ENCODE results near the gene ZCCHC17.

ZCCHC17 gene

DNA sequence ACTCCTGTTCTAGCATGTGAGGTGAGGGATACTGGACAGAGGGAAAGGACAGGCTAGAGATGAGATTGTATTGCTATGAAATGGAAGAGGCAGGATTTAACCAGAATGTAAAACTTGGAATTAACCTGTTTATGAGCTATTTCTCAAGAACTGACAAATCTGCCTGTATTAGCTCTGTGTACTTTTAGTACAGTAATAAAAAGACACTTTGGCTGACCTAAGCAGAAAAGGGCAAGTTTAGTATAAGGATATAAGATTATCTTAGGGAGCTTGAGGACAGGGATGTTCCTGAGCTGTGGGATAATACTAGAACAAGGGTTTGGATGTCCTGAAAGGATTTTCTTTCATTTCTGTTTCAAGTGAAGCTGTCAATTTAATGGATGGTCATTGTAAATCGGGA lies 11.2 kb downstream of the ZCCHC17 start:
- H3K4me1 ChIP-seq (ENCODE audit: control insufficient read depth in 1 of 2, insufficient read depth in 2 of 2, low read length in 2 of 2) = no peaks in the 10 kb centered on the region
- H3K4me3 ChIP-seq (ENCODE audit: low read depth in 1 of 2, low read length in 2 of 2) = no peak overlapping the region
- no peaks in the 10 kb centered on the region for H3K9me3 ChIP-seq (ENCODE audit: control insufficient read depth in 1 of 2, low read length in 2 of 2)
- no peak overlapping the region for H3K27ac ChIP-seq (ENCODE audit: low read length)
- no peaks in the 10 kb centered on the region for H3K27me3 ChIP-seq (ENCODE audit: low read depth, low read length)
- H3K36me3 ChIP-seq (ENCODE audit: control insufficient read depth in 1 of 2, insufficient read depth in 2 of 2, low read length in 2 of 2) = peaks cover 21 to 31% of the 10 kb centered on the region in 2 donors

DNA sequence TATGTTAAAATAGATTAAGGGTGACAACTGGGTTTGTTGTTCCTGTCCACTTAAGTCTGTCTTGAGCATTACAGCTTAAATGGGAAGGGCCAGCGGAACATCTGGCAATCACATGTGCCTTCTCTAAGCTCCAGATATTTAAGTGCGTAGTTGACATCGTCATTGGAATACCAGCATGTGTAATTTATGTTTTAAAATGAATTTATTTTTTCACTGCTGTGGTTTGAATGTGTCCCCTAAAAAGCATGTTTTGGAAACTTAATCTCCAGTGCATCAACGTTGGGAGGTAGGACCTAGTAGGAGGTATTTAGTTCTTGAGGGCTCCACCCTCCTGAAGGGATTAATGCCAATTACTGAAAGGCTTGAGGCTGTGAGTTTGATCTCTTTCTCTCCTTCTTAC lies 13.4 kb downstream of the ZCCHC17 start:
- peaks cover 34 to 50% of the 10 kb centered on the region in 2 donors for H3K36me3 ChIP-seq (ENCODE audit: control insufficient read depth in 1 of 2, insufficient read depth in 2 of 2, low read length in 2 of 2)

DNA sequence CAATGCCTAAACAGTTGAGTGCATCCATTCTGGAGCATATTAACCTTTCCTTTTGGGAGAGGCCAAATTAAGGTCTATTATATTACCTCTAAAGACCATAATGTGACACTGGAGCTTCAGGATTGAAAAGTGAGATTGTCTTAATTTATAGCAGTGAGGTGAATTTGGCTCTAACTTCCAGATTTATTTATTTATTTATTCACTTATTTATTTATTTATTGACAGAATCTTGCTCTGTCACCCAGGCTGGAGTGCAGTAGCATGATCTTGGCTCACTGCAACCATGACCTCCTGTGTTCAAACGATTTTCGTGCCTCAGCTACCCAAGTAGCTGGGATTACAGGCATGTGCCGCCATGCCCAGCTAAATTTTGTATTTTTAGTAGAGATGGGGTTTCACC lies 19.1 kb downstream of the ZCCHC17 start:
- no peak overlapping the region for H3K27ac ChIP-seq (ENCODE audit: low read length)
- no peaks in the 10 kb centered on the region for H3K4me1 ChIP-seq (ENCODE audit: control insufficient read depth in 1 of 2, insufficient read depth in 2 of 2, low read length in 2 of 2)
- no peak overlapping the region for H3K4me3 ChIP-seq (ENCODE audit: low read depth in 1 of 2, low read length in 2 of 2)
- no peaks in the 10 kb centered on the region for H3K9me3 ChIP-seq (ENCODE audit: control insufficient read depth in 1 of 2, low read length in 2 of 2)
- H3K36me3 ChIP-seq (ENCODE audit: control insufficient read depth in 1 of 2, insufficient read depth in 2 of 2, low read length in 2 of 2) = peaks cover 48 to 71% of the 10 kb centered on the region in 2 donors
- no peaks in the 10 kb centered on the region for H3K27me3 ChIP-seq (ENCODE audit: low read depth, low read length)

More for the DNA sequence above, 13.4 kb downstream of the ZCCHC17 start:
- H3K27ac ChIP-seq (ENCODE audit: low read length) = no peak overlapping the region
- H3K9me3 ChIP-seq (ENCODE audit: control insufficient read depth in 1 of 2, low read length in 2 of 2) = no peaks in the 10 kb centered on the region
- no peaks in the 10 kb centered on the region for H3K4me1 ChIP-seq (ENCODE audit: control insufficient read depth in 1 of 2, insufficient read depth in 2 of 2, low read length in 2 of 2)
- no peaks in the 10 kb centered on the region for H3K27me3 ChIP-seq (ENCODE audit: low read depth, low read length)
- no peak overlapping the region for H3K4me3 ChIP-seq (ENCODE audit: low read depth in 1 of 2, low read length in 2 of 2)

DNA sequence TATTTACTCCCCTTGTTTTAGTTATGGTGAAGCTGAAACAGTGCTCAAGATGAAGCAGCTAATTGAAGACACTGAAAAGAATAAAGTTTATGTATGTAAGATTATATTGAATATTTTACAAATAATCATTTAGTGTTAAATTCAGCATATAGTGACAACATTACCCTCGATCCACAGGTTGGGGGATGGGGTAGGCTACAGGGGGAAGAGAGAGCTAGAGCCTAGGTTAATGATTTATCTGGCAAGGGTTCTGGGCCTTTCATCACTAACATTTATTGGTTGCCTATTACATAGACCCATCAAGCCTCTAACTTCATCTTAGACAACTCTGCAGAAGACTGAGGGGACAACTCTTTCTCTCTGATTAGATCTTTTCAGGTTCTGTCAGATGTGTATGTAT lies 21.3 kb downstream of the ZCCHC17 start:
- H3K27ac ChIP-seq (ENCODE audit: low read length) = no peak overlapping the region
- H3K4me1 ChIP-seq (ENCODE audit: control insufficient read depth in 1 of 2, insufficient read depth in 2 of 2, low read length in 2 of 2) = no peaks in the 10 kb centered on the region
- no peaks in the 10 kb centered on the region for H3K27me3 ChIP-seq (ENCODE audit: low read depth, low read length)
- no peaks in the 10 kb centered on the region for H3K9me3 ChIP-seq (ENCODE audit: control insufficient read depth in 1 of 2, low read length in 2 of 2)
- H3K4me3 ChIP-seq (ENCODE audit: low read depth in 1 of 2, low read length in 2 of 2) = no peak overlapping the region
- H3K36me3 ChIP-seq (ENCODE audit: control insufficient read depth in 1 of 2, insufficient read depth in 2 of 2, low read length in 2 of 2) = peaks cover 35 to 53% of the 10 kb centered on the region in 2 donors

DNA sequence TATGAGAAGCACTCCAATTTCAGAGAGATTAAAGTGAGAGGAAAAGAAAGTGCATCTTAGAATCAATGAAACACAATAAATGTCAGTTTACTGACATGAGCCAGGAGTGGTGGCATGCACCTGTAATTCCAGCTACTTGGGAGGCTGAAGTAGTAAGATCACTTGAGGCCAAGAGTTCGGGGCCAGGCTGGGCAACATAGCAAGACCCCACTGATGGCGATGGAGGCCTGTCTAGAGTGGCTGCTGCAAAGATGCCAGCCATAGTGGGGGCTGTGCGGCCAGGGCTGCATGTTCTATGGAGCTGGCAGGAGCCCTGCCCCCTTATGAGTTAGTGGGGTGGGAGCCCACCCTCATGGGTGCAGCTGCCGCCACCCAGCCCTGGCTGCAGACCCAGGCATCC lies 27.3 kb downstream of the ZCCHC17 start:
- Histone ChIP-seq H3K27ac (ENCODE audit: low read length) (no peak overlapping the region), H3K27me3 (ENCODE audit: low read depth, low read length) (no peaks in the 10 kb centered on the region), H3K9me3 (ENCODE audit: control insufficient read depth in 1 of 2, low read length in 2 of 2) (no peaks in the 10 kb centered on the region), H3K4me3 (ENCODE audit: low read depth in 1 of 2, low read length in 2 of 2) (no peak overlapping the region), H3K4me1 (ENCODE audit: control insufficient read depth in 1 of 2, insufficient read depth in 2 of 2, low read length in 2 of 2) (no peaks in the 10 kb centered on the region), H3K36me3 (ENCODE audit: control insufficient read depth in 1 of 2, insufficient read depth in 2 of 2, low read length in 2 of 2) (peaks cover 9 to 36% of the 10 kb centered on the region in 2 donors)

DNA sequence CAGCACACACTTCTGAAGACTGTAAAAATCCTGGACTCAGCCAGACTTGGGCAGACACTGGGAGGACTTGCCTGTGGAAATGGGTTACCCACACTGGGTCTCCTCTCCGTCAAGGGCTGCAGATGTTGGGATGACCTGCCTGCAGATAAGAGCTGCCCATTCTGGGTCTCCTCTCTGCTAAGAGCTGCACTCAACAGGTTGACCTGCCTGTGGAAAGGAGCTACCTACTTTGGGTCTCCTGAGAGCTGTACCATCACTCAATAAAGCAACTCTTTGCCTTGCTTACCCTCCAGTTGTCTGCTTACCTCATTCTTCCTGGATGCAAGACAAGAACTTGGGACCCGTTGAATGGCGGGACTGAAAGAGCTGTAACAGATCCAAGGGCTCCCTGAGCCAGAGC lies 28.2 kb downstream of the ZCCHC17 start:
- Histone ChIP-seq H3K27me3 (ENCODE audit: low read depth, low read length) (no peaks in the 10 kb centered on the region), H3K4me3 (ENCODE audit: low read depth in 1 of 2, low read length in 2 of 2) (no peak overlapping the region), H3K36me3 (ENCODE audit: control insufficient read depth in 1 of 2, insufficient read depth in 2 of 2, low read length in 2 of 2) (peaks cover 5 to 33% of the 10 kb centered on the region in 2 donors), H3K4me1 (ENCODE audit: control insufficient read depth in 1 of 2, insufficient read depth in 2 of 2, low read length in 2 of 2) (no peaks in the 10 kb centered on the region), H3K27ac (ENCODE audit: low read length) (no peak overlapping the region), H3K9me3 (ENCODE audit: control insufficient read depth in 1 of 2, low read length in 2 of 2) (no peaks in the 10 kb centered on the region)

DNA sequence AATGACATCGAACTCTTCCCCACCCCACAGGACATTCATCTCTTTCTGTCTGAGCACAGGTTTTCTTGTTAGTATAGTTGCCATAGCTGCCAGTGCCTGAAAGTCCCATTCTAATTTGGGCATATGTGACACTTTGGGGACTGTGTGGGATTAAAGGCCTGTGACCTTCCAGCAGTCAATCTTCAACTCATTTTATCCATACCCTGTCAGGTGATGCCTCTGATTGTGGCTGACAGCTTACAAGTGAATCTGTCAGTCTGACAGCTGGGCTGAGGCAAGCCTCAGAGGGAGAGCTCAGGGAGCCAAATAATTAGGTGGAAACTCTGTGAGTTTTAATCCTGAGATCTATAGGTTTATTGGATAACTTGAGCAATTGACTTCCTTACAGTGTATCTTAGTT lies 29.6 kb downstream of the ZCCHC17 start:
- Histone ChIP-seq H3K4me1 (ENCODE audit: control insufficient read depth in 1 of 2, insufficient read depth in 2 of 2, low read length in 2 of 2) (no peaks in the 10 kb centered on the region), H3K36me3 (ENCODE audit: control insufficient read depth in 1 of 2, insufficient read depth in 2 of 2, low read length in 2 of 2) (peaks cover 0 to 22% of the 10 kb centered on the region in 2 donors), H3K27me3 (ENCODE audit: low read depth, low read length) (no peaks in the 10 kb centered on the region), H3K27ac (ENCODE audit: low read length) (no peak overlapping the region), H3K9me3 (ENCODE audit: control insufficient read depth in 1 of 2, low read length in 2 of 2) (no peaks in the 10 kb centered on the region), H3K4me3 (ENCODE audit: low read depth in 1 of 2, low read length in 2 of 2) (no peak overlapping the region)

DNA sequence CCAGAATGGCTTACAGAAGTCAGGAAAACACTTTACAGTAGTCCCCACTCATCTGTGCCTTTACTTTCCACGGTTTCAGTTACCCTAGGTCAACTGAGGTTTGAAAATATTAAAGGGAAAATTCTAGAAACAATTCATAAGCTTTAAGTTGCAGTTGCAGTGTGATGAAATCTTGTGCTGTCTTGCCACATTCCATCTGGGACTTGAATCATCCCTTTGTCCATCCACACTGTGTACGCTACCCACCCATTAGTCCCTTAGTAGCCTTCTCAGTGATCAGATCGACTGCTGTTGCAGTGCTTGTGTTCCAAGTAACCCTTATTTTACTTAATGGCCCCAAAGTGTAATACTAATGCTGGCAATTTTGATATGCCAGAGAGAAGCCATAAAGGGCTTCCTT lies 30.5 kb downstream of the ZCCHC17 start:
- Histone ChIP-seq H3K27ac (ENCODE audit: low read length) (no peak overlapping the region), H3K36me3 (ENCODE audit: control insufficient read depth in 1 of 2, insufficient read depth in 2 of 2, low read length in 2 of 2) (peaks cover 0 to 22% of the 10 kb centered on the region in 2 donors), H3K27me3 (ENCODE audit: low read depth, low read length) (no peaks in the 10 kb centered on the region), H3K9me3 (ENCODE audit: control insufficient read depth in 1 of 2, low read length in 2 of 2) (no peaks in the 10 kb centered on the region), H3K4me1 (ENCODE audit: control insufficient read depth in 1 of 2, insufficient read depth in 2 of 2, low read length in 2 of 2) (no peaks in the 10 kb centered on the region), H3K4me3 (ENCODE audit: low read depth in 1 of 2, low read length in 2 of 2) (no peak overlapping the region)

DNA sequence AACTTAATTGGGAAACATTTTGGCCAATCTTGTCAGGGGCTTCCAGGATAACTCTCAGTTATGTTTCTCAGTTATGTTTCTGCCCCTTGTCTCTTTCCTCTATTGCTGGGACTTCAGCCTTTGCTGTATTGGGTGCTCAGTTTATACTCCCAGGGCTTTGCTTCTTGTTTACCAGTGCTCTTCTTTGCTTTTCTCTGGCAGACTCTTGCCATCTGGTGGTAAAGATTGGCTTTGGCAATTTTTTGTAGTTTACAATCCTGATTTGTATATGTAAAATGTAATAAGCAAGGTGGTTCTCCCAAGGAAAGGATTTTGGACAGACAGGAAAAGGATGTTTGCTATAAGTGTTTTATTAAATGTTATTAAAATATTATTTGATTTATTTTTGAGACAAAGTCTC lies 38.2 kb downstream of the ZCCHC17 start:
- Histone ChIP-seq H3K27me3 (ENCODE audit: low read depth, low read length) (no peaks in the 10 kb centered on the region), H3K27ac (ENCODE audit: low read length) (no peak overlapping the region), H3K9me3 (ENCODE audit: control insufficient read depth in 1 of 2, low read length in 2 of 2) (no peaks in the 10 kb centered on the region), H3K4me3 (ENCODE audit: low read depth in 1 of 2, low read length in 2 of 2) (no peak overlapping the region), H3K36me3 (ENCODE audit: control insufficient read depth in 1 of 2, insufficient read depth in 2 of 2, low read length in 2 of 2) (peaks cover 7 to 8% of the 10 kb centered on the region in 2 donors), H3K4me1 (ENCODE audit: control insufficient read depth in 1 of 2, insufficient read depth in 2 of 2, low read length in 2 of 2) (no peaks in the 10 kb centered on the region)

DNA sequence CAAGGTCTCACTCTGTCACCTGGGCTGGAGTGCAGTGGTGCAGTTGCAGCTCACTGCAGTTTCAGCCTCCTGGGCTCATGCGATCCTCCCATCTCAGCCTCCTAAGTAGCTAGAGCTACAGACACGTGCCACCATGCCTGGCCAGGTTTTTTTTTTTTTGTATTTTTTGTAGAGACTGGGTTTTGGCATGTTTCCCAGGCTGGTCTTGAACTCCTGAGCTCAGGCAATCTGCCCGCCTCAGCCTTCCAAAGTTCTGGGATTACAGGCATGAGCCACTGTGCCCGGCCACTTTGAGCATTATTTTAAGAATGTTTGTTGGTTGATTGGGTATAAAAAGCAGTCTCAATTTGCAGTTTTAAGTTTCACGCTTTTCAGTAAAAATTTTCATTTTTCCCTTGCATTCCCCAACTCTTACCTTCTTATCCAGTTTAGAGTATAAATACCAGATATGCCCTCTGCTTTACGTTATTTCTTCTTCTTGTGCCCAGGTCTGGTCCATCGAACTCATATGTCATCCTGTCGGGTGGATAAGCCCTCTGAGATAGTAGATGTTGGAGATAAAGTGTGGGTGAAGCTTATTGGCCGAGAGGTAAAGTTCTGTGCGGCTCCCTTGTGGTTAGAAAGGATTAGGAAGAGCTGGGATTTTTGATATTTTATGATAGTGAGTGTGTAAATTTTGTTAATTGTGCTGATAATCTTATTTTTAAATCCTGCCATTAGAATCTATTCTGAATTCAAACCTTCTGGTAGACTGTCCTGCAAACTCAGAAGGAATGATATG lies 40.0 kb downstream of the ZCCHC17 start:
- Histone ChIP-seq H3K4me1 (ENCODE audit: control insufficient read depth in 1 of 2, insufficient read depth in 2 of 2, low read length in 2 of 2) (no peaks in the 10 kb centered on the region), H3K9me3 (ENCODE audit: control insufficient read depth in 1 of 2, low read length in 2 of 2) (no peaks in the 10 kb centered on the region), H3K36me3 (ENCODE audit: control insufficient read depth in 1 of 2, insufficient read depth in 2 of 2, low read length in 2 of 2) (peaks cover 7 to 8% of the 10 kb centered on the region in 2 donors), H3K27ac (ENCODE audit: low read length) (no peak overlapping the region), H3K27me3 (ENCODE audit: low read depth, low read length) (no peaks in the 10 kb centered on the region), H3K4me3 (ENCODE audit: low read depth in 1 of 2, low read length in 2 of 2) (no peak overlapping the region)

DNA sequence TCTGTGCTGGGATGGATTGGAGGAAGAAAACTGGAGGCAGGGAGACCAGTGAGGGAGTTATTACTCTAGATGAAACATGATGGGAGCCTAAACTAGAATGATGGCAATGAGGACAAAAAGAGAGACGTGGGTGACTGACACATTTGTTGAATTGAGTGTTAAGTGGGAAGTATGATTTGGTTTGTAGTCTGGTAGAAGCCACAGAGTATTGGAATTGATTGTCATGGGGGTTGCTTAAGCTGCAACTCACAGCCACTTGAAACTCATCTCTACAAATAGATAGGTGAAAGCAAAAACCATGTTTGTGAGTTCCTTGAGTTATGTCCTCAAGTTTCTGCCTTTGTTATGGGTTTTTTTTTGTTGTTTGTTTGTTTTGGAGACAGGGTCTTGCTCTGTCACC lies 47.7 kb downstream of the ZCCHC17 start:
- Histone ChIP-seq H3K36me3 (ENCODE audit: control insufficient read depth in 1 of 2, insufficient read depth in 2 of 2, low read length in 2 of 2) (peaks cover 9 to 35% of the 10 kb centered on the region in 2 donors), H3K4me1 (ENCODE audit: control insufficient read depth in 1 of 2, insufficient read depth in 2 of 2, low read length in 2 of 2) (no peaks in the 10 kb centered on the region), H3K27ac (ENCODE audit: low read length) (no peak overlapping the region), H3K27me3 (ENCODE audit: low read depth, low read length) (no peaks in the 10 kb centered on the region), H3K9me3 (ENCODE audit: control insufficient read depth in 1 of 2, low read length in 2 of 2) (no peaks in the 10 kb centered on the region), H3K4me3 (ENCODE audit: low read depth in 1 of 2, low read length in 2 of 2) (no peak overlapping the region)

DNA sequence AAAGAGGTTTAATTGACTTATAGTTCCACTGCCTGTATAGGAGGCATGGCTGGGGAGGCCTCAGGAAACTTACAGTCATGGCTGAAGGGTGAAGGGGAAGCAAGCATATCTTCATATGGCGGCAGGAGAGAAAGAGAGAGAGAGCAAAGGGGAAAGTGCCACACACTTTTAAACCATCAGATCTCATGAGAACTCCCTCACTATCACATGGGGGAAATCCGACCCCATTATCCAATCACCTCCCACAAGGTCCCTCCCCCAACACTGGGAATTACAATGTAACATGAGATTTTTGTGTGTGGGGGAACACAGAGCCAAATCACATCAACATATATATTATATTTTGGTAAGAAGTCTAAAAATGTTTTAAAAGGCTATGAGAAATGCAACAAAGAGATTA lies 48.8 kb downstream of the ZCCHC17 start:
- Histone ChIP-seq H3K9me3 (ENCODE audit: control insufficient read depth in 1 of 2, low read length in 2 of 2) (no peaks in the 10 kb centered on the region), H3K27me3 (ENCODE audit: low read depth, low read length) (no peaks in the 10 kb centered on the region), H3K4me1 (ENCODE audit: control insufficient read depth in 1 of 2, insufficient read depth in 2 of 2, low read length in 2 of 2) (no peaks in the 10 kb centered on the region), H3K36me3 (ENCODE audit: control insufficient read depth in 1 of 2, insufficient read depth in 2 of 2, low read length in 2 of 2) (peaks cover 14 to 43% of the 10 kb centered on the region in 2 donors), H3K27ac (ENCODE audit: low read length) (no peak overlapping the region), H3K4me3 (ENCODE audit: low read depth in 1 of 2, low read length in 2 of 2) (no peak overlapping the region)
